Anterior cingulate cortex (tissue), 58 donors: ENCODE data around the gene RIN3.

Experiments used
- DNase-seq, 58 donors: peaks; one replicate each; lab custom pipeline; 2025; lab: John Stamatoyannopoulos, UW

Gene RIN3, protein sequence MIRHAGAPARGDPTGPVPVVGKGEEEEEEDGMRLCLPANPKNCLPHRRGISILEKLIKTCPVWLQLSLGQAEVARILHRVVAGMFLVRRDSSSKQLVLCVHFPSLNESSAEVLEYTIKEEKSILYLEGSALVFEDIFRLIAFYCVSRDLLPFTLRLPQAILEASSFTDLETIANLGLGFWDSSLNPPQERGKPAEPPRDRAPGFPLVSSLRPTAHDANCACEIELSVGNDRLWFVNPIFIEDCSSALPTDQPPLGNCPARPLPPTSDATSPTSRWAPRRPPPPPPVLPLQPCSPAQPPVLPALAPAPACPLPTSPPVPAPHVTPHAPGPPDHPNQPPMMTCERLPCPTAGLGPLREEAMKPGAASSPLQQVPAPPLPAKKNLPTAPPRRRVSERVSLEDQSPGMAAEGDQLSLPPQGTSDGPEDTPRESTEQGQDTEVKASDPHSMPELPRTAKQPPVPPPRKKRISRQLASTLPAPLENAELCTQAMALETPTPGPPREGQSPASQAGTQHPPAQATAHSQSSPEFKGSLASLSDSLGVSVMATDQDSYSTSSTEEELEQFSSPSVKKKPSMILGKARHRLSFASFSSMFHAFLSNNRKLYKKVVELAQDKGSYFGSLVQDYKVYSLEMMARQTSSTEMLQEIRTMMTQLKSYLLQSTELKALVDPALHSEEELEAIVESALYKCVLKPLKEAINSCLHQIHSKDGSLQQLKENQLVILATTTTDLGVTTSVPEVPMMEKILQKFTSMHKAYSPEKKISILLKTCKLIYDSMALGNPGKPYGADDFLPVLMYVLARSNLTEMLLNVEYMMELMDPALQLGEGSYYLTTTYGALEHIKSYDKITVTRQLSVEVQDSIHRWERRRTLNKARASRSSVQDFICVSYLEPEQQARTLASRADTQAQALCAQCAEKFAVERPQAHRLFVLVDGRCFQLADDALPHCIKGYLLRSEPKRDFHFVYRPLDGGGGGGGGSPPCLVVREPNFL

DNA sequence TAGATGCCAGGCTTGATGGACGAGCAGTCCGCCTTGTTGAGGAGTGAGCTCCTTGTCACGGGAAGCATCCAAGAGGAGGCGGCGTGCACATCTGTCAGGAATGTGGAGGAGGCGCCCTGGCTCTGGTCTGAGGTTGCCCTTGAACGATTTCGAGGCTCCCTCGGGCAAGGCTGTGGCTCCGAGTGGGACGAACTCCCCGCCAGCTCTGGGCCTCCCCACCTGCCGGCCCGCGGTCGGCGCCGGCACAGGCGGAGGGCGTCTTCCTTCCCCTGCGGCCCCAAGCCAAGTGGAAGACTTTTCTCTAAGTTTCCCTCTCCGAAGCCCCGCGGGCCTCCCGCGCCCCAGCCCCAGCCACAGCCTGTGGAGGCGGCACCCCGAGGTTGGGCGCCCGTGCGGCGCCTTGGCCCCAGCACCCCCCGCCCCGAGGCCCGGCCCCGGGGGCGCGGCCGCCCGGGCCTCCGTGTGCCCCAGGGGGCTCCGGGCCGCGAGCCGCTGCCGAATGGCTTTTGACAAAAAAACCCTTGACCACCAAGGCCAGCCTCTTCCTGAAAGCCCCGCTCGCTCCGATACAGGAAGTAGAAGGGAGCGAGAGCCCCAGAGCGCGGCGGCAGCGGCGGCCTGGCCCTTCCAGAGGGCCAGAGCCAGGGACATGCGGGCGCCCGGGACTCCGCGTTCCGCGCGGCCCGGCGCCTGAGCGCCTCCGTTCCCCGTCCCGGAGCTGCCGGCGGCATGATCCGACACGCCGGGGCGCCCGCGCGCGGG lies at the start of gene RIN3:
Gene RIN3, plus strand, starts transcription at position 578 of the 762 bp plus-strand sequence. Its CDS starts 152 bp downstream, at position 730.
- peak in 2 of 58 donors; percentile 37 to 39 for DNase-seq

DNA sequence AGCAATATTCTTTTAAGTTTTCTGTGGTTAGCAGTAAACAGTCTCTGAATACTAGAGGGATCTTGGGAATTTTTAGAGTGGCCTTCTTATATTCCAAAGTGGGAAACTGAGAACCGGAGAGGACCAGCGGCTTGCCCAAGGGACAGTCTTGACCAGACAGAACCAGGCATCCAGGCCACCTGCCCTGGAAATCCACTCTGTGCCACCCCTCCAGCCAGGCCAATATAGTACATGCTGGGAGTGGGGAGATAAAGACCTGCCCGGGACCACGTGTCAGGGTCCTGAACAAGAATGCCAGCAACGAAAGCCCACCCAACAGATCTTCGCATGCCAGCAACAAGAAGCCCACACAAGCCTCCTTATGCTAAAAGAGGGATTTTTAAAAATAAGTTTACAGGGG lies 49.4 kb upstream of the RIN3 start:
- DNase-seq = no peak

- DNase-seq = no peak
Observed at GRCh38 chr14:92464716-92465115, 48.9 kb upstream of the RIN3 start.

DNA sequence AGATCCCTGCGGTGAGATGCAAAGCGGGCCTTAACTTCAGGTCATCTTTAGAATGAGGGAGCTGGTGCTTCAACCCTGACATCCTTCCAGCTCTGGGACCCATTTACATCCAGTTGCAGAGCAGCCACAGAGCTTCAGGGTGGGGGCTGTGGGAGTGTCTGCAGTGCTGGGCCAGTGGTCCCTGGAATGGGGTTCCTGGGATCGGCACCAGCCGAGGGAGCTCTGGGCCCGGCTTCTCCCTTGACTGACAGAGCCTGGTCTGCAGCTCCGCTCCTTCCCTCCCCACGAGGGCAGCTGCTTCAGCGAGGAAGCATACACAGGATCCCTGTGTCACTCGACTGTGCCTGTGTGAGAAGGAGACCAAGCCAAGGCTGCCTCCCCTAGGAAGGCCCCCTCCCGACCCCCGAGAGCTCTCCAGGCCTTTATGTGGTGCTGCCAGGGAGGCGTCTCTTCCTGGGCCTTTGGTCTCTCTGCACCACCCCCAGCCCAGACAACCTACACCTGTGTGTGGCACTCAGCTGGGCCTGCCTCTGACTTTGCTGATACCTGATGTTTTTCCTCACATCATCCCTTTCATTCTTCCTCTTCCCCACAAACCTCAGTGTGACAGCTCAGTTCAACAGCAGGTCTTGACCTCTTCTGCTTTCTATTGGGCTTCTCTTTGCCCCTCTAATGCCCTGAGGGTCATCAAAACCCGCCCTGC lies 48.1 kb upstream of the RIN3 start:
- DNase-seq = no peak

- DNase-seq = no peak
Observed at GRCh38 chr14:92466059-92466458, 47.5 kb upstream of the RIN3 start.

GRCh38 chr14:92469515-92469914 lies 44.1 kb upstream of the RIN3 start:
- DNase-seq = no peak

- no peak for DNase-seq
Observed at GRCh38 chr14:92470215-92470614, 43.4 kb upstream of the RIN3 start.

DNA sequence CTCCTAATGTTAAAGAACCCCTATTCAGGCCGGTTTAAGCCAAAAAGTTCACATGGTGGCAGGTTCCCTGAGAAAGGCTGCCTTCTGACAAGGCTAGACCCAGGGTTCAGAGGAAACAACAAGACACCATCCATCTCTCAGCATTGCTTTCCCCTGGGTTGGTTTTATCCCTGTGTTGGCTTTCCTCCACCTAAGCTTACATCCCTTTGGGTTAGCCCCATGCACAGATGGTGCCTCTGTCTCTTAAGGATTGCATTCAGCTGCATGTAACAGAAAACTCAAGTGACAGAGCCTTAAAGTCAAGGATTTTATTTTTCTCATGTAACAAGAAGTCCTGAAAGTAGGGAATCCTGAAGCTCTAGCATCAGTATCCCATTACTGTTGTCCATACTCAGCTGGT lies 42.8 kb upstream of the RIN3 start:
- DNase-seq = no peak

DNA sequence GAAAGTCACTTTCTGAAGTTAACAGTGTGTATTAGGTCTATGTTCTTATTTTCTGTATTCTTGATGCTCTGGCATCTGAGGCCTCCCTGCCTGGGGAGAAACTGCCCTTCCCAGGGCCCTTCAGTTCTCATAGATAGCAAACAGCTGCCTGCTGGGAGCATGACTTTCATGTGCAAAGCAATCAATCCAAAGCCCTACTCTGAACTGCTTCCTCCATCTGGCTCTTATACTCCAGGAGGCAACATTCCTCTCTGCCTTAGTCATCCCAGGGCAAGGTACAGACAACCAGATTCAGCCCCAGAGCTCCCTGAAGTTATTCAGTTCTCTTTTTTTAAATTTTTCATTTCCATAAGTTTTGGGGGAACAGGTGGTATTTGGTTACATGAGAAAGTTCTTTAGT lies 41.7 kb upstream of the RIN3 start:
- no peak for DNase-seq

DNA sequence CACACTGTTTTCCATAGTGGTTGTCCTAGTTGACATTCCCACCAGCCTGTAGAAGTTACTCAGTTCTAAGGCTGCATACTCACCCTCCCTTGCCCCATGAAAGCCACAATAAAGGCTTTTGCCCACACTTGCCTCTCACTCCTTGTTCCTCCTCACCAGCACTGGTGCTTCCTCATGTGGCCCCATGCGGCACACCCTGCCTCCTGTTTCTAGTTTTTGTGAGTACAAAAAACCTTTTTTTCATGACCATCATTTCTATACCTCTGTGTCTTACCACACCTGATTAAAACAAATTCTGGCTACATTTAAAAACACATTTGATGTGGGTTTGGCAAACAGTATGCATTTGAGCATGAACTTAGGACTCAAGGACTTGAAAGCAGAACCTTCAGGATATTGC lies 40.7 kb upstream of the RIN3 start:
- no peak for DNase-seq

GRCh38 chr14:92473261-92473968 lies 40.2 kb upstream of the RIN3 start:
- no peak for DNase-seq

DNA sequence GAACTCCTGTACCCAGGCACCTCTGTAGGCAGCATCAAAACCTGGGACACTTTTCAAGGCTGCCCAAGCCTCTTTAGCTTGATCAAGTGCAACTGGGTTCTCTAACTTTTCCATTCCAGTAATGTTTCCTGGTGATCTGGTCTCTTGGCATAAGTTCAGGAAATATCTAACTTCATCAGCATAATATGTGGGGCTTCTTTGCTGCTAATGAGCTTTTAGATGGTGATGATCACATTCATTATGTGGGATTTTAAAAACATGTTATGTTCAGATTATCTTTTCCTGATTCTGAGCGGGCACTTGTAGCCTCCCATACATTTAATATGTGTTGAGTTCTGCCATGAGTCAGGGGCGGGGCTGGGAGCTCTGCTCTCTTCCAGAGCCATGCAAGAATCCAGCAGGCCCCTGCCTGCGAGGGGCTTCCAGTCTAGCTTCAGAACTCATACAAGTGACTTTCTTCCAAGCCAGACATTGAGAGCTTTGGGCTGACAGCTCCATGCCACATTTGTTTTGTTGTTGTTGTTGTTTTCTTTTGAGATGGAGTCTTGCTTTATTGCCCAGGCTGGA lies 39.5 kb upstream of the RIN3 start:
- no peak for DNase-seq

DNA sequence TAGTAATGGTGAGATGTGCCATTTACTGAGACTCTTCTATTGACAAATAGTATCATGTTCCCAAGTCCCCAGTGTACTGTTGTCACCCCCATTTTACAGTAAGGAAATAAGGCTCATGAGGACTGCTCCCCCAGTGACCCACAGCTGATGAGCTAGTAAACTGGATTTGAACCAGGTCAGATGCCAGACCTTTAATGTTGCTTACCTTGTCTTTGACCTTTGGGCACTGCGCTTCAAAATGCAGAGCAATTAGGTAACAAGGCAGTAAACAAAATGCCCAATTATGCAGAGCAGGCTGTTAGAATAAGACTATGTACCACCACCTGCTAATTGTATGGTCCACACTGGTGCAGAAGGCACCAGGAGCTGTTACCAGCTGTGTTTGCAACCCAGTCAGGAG lies 38.5 kb upstream of the RIN3 start:
- no peak for DNase-seq

GRCh38 chr14:92475451-92476187 lies 38.0 kb upstream of the RIN3 start:
- DNase-seq = peak in 1 of 58 donors; percentile 39

DNA sequence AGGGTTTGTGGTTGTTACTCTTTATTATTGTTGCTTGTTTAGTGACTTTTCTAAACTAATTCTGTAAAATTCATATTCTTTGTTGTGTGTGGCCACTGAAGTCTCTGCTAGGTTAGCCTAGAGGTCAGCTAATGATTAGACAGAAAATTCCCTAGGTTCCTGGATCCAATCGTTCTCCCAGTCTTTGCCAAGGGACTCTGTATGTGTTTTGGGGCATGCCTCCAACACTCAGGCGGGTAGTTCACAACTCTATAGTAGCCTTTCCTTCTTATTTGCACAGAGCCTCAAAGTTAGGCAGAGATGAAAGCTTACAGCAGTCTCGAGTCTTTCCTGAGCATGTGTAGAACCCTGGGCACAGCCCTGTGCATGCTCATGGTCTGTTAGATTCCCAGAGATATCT lies 32.7 kb upstream of the RIN3 start:
- DNase-seq = no peak

GRCh38 chr14:92481386-92481785 lies 32.2 kb upstream of the RIN3 start:
- no peak for DNase-seq

DNA sequence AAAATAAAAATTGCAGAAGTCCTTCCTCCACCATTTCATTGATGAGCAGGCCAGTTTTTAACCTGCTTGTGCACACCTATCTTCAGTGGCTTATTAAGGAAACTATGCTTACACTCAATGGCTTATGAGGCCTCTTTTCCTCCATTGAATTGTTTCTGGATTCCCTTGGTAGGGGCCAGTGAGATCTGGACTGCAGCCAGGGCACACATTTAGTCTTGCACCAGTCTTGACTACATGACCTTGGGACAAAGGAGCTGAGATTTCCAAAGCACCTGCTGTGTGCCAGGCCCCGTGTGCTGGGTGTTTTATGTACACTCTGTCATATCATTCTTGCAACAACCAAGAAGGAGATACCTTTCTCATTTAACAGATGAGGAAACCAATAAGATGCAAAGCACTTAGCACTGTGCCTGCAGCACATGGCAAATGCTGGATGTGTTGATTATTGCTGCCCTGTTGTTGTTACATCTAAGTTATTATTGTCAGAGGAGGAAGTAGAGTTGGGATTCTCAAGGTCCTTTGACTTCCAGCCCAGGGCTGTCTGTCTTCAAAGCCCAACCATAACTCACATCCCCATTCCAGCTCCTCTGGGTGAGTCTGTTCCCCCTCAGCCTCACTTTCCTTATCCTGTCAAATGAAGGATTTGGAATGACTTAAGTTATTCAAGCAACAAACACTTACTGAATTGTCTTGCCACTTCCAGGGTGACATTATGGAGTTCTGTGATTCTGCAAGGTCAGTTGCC lies 31.6 kb upstream of the RIN3 start:
- DNase-seq = no peak
